PC-3 (cell line): ENCODE results near the gene SLC38A2. TPM values are rescaled to one million over a fixed set of nuclear protein-coding genes. Genes with fewer than 3 reads are reported as not detected.

Experiments
- ATAC-seq: fragments of 200-7000 bp; cut with Tn5 transposase; 2 replicates; pipeline ENCODE4 v1.9.1; 2020; ENCODE audit warnings: mild to moderate bottlenecking, moderate library complexity
- BruUV-seq: library from RNA; stranded (reverse); fragments of 400-500 nt; replicated peaks from 2 replicates; lab custom pipeline; 2021; lab: Mats Ljungman, UMichigan
- CTCF ChIA-PET: fragments of 300-600 bp; sonication (Branson Sonifier 250); formaldehyde crosslinking; loops from one replicate; lab custom pipeline; 2022; ENCODE audit warnings: antibody characterized with exemption; lab: Charles Lee
- POLR2A ChIA-PET: fragments of 300-600 bp; sonication (Branson Sonifier 250); formaldehyde crosslinking; loops from one replicate; lab custom pipeline; 2022; ENCODE audit warnings: antibody characterized with exemption; ENCODE audit not compliant: unreplicated experiment; lab: Charles Lee
- DNase-seq: peaks from one replicate; pipeline ENCODE4 v3.0.0-alpha.2; 2015
- H2AFZ ChIP-seq: fragments of 300-600 bp; sonication (generic); 2 replicates; pipeline ENCODE4 v1.6.0; 2016; ENCODE audit warnings: antibody characterized with exemption, low read length
- H3F3A ChIP-seq: fragments of 300-600 bp; sonication (generic); one replicate; pipeline ENCODE4 v1.6.0; 2017; ENCODE audit warnings: antibody characterized with exemption, low read length, control low read depth, mild to moderate bottlenecking; ENCODE audit not compliant: unreplicated experiment
- H3K27ac ChIP-seq: fragments of 300-600 bp; sonication (generic); 2 replicates; pipeline ENCODE4 v1.5.1; 2016; ENCODE audit warnings: mild to moderate bottlenecking, low read length
- H3K27me3 ChIP-seq: fragments of 300-600 bp; sonication (generic); 2 replicates; pipeline ENCODE4 v1.6.1; 2016; ENCODE audit warnings: low read length, mixed read lengths
- H3K36me3 ChIP-seq: fragments of 300-600 bp; sonication (generic); 2 replicates; pipeline ENCODE4 v1.6.1; 2016; ENCODE audit warnings: low read depth, mixed run types, low read length, mixed read lengths
- H3K4me1 ChIP-seq: fragments of 300-600 bp; sonication (generic); 2 replicates; pipeline ENCODE4 v1.5.1; 2016; ENCODE audit warnings: low read length; ENCODE audit not compliant: insufficient read depth
- H3K4me2 ChIP-seq: fragments of 300-600 bp; sonication (generic); 2 replicates; pipeline ENCODE4 v1.6.0; 2016; ENCODE audit warnings: low read length
- H3K4me3 ChIP-seq: fragments of 300-600 bp; sonication (generic); 2 replicates; pipeline ENCODE4 v1.5.1; 2016; ENCODE audit warnings: mild to moderate bottlenecking, low read length, mixed read lengths
- H3K79me2 ChIP-seq: fragments of 300-600 bp; sonication (generic); 2 replicates; pipeline ENCODE4 v1.6.1; 2017; ENCODE audit warnings: low read length, mixed read lengths
- H3K9ac ChIP-seq: fragments of 300-600 bp; sonication (generic); 2 replicates; pipeline ENCODE4 v1.6.0; 2016; ENCODE audit warnings: mild to moderate bottlenecking, low read length
- H3K9me2 ChIP-seq: fragments of 300-600 bp; sonication (generic); replicated peaks from 2 replicates; pipeline ENCODE4 v1.6.1; 2016; ENCODE audit warnings: mixed run types, low read length, mixed read lengths
- H3K9me3 ChIP-seq: fragments of 300-600 bp; sonication (generic); 2 replicates; pipeline ENCODE4 v1.6.1; 2016; ENCODE audit warnings: low read length, mixed read lengths
- H4K20me1 ChIP-seq: fragments of 300-600 bp; sonication (generic); 2 replicates; pipeline ENCODE4 v1.6.1; 2016; ENCODE audit warnings: low read length, mixed read lengths
- EZH2 ChIP-seq: fragments of 300-600 bp; sonication (generic); IDR thresholded peaks from one replicate; pipeline ENCODE4 v1.6.1; 2017; ENCODE audit warnings: antibody characterized with exemption, mild to moderate bottlenecking, low read length; ENCODE audit not compliant: unreplicated experiment
- EZH2phosphoT487 ChIP-seq: fragments of 300-600 bp; sonication (generic); IDR thresholded peaks from 2 replicates; pipeline ENCODE4 v1.6.1; 2018; ENCODE audit warnings: mild to moderate bottlenecking, antibody characterized with exemption, low read length, borderline replicate concordance
- intact Hi-C: fragments of 100-400 bp; cut with micrococcal nuclease; formaldehyde crosslinking; loops from 2 replicates; pipeline ENCODE4 v1.9.0; 2023
- total RNA-seq: library from RNA; depleted of rRNA; stranded (reverse); fragments of >200 nt; gene quantifications from 2 replicates; pipeline ENCODE4 v1.2.3, GENCODE V29; 2014
- TF ChIP-seq, protein P1 (sequence below): fragments of 300-600 bp; sonication (generic); conservative IDR thresholded peaks from 2 replicates; pipeline ENCODE4 v1.5.1; 2017; ENCODE audit warnings: antibody characterized with exemption, low read depth, mild to moderate bottlenecking, low read length

SLC38A2 gene
- total RNA-seq, 1 experiment from 2014 or later, result 214 TPM

DNA sequence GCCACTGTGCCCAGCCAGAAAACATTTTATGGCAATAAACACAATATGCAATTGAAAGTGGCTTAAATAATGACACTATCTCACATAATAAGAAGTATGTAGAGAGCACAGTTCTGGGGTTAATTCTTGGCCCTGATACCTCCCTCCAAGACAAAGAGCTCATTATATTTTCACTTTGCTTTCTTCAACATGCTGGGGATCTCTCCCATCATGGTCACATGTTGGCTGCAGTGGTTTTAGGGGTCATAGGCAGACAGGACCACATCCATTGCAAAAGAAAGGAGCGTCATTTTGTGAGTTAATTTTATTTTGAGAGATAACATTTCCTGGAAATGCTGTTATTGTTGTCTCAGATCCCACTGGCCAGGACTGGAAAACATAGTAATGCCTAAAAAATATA is 8.3 kb upstream of the SLC38A2 start:
- peaks cover 25% of the 10 kb centered on the region for H3K4me1 ChIP-seq
- H3K79me2 ChIP-seq, result peaks cover 29% of the 10 kb centered on the region
- H3F3A ChIP-seq, result peaks cover 9% of the 10 kb centered on the region
- TF ChIP-seq EZH2 (no peak), EZH2phosphoT487 (no peak)
- TF ChIP-seq, protein P1, sequence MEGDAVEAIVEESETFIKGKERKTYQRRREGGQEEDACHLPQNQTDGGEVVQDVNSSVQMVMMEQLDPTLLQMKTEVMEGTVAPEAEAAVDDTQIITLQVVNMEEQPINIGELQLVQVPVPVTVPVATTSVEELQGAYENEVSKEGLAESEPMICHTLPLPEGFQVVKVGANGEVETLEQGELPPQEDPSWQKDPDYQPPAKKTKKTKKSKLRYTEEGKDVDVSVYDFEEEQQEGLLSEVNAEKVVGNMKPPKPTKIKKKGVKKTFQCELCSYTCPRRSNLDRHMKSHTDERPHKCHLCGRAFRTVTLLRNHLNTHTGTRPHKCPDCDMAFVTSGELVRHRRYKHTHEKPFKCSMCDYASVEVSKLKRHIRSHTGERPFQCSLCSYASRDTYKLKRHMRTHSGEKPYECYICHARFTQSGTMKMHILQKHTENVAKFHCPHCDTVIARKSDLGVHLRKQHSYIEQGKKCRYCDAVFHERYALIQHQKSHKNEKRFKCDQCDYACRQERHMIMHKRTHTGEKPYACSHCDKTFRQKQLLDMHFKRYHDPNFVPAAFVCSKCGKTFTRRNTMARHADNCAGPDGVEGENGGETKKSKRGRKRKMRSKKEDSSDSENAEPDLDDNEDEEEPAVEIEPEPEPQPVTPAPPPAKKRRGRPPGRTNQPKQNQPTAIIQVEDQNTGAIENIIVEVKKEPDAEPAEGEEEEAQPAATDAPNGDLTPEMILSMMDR, result no peak
- H3K27me3 ChIP-seq, result no peaks in the 10 kb centered on the region
- DNase-seq (no peak), ATAC-seq (no peak)
- no peaks in the 10 kb centered on the region for H3K9me2 ChIP-seq
- H3K27ac ChIP-seq, result no peak overlapping the region
- ChIA-PET POLR2A (no interaction called here), CTCF (no interaction called here)
- intact Hi-C loops, result no loop called here
- H3K9me3 ChIP-seq, result no peaks in the 10 kb centered on the region
- no peaks in the 10 kb centered on the region for H3K36me3 ChIP-seq
- H3K4me2 ChIP-seq, result no peak overlapping the region
- no TSS peak for BruUV-seq
- no peaks in the 10 kb centered on the region for H4K20me1 ChIP-seq
- no peak overlapping the region for H3K4me3 ChIP-seq
- H3K9ac ChIP-seq, result no peak overlapping the region
- no peak overlapping the region for H2AFZ ChIP-seq

DNA sequence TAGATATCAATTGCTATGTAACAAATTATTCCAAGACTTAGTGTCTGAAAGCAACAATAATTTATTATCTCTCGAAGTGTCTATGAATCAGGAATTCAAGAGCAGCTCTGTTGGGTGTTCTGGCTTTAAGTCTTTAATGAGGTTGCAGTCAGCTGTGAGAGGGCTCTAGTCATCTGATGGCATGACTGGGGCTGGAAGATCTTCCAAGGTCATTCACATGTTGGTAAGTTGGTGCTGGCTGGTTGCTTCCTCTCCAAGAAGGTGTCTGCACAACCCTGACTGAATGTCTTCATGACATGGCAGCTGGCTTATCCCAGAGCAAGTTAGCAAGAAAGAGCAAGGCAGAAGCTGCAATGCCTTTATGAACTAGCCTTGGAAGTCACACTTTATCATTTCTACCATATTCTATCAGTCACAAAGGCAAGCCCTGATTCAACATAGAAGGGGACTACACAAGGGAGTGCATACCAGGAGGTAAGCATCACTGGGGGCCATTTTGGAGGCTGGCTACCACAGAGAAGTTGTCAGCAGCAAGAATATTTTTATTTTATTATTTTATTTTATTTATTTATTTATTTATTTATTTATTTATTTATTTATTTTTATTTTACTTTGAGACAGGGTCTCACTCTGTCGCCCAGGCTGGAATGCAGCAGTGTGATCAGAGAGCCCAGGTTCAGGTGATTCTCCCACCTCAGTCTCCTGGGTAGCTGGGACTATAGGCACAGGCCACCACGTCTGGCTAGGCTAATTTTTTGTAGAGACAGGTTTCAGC is 7.6 kb upstream of the SLC38A2 start:
- no peaks in the 10 kb centered on the region for H3K9me3 ChIP-seq
- no peaks in the 10 kb centered on the region for H3K36me3 ChIP-seq
- no peak overlapping the region for H2AFZ ChIP-seq
- no peak for ATAC-seq
- H3K27me3 ChIP-seq, result no peaks in the 10 kb centered on the region
- no peak overlapping the region for H3K27ac ChIP-seq
- H4K20me1 ChIP-seq, result no peaks in the 10 kb centered on the region
- H3K4me2 ChIP-seq, result no peak overlapping the region
- H3K4me3 ChIP-seq, result no peak overlapping the region
- no peaks in the 10 kb centered on the region for H3K9me2 ChIP-seq
- H3K9ac ChIP-seq, result no peak overlapping the region
- H3F3A ChIP-seq, result peaks cover 7% of the 10 kb centered on the region
- peaks cover 18% of the 10 kb centered on the region for H3K4me1 ChIP-seq
- ChIA-PET POLR2A (no interaction called here), CTCF (no interaction called here)
- peaks cover 22% of the 10 kb centered on the region for H3K79me2 ChIP-seq
- DNase-seq, result no peak
- no TSS peak for BruUV-seq
- intact Hi-C loops, result no loop called here
- no peak for TF ChIP-seq EZH2phosphoT487
- TF ChIP-seq, protein P1, result no peak
- TF ChIP-seq EZH2, result no peak

DNA sequence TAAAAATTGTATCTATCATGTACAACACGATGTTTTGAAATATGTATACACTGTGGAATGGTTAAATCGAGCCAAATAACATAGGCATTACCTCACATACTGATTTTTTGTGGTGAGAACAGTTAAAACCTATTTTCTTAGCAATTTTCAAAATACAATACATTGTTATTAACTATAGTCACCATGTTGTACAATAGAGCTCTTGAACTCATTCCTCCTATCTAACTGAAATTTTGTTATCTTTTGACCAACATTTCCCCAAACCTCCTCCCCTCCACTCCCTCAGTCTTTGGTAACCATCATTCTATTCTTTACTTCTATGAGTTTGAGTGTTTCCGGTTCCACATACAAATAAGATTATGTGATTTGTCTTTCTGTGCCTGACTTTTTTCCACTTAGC is 6.8 kb upstream of the SLC38A2 start:
- POLR2A ChIA-PET, result no interaction called here
- H3K4me3 ChIP-seq, result no peak overlapping the region
- BruUV-seq, result no TSS peak
- H3K4me2 ChIP-seq, result no peak overlapping the region
- ATAC-seq (no peak), DNase-seq (no peak)
- H3F3A ChIP-seq, result peaks cover 2% of the 10 kb centered on the region
- H3K9ac ChIP-seq, result no peak overlapping the region
- no peaks in the 10 kb centered on the region for H3K27me3 ChIP-seq
- H3K9me2 ChIP-seq, result no peaks in the 10 kb centered on the region
- H2AFZ ChIP-seq, result no peak overlapping the region
- no peaks in the 10 kb centered on the region for H4K20me1 ChIP-seq
- H3K9me3 ChIP-seq, result no peaks in the 10 kb centered on the region
- TF ChIP-seq, protein P1, result no peak
- peaks cover 14% of the 10 kb centered on the region for H3K79me2 ChIP-seq
- no peak overlapping the region for H3K27ac ChIP-seq
- CTCF ChIA-PET, result no interaction called here
- H3K4me1 ChIP-seq, result peaks cover 11% of the 10 kb centered on the region
- no peaks in the 10 kb centered on the region for H3K36me3 ChIP-seq
- intact Hi-C loops, result no loop called here
